GM03348 (cell line): Measurements from ENCODE around the gene SIVA1.
"Not testable (repeated sequence)": the region's sequence is repeated elsewhere in the genome, so short reads cannot be mapped to it uniquely, and the experiment has no call there.

ENCODE experiments used
- DNase-seq: peaks from one replicate; pipeline ENCODE4 v3.0.0; 2012; ENCODE audit warnings: low spot score

Gene SIVA1

DNA sequence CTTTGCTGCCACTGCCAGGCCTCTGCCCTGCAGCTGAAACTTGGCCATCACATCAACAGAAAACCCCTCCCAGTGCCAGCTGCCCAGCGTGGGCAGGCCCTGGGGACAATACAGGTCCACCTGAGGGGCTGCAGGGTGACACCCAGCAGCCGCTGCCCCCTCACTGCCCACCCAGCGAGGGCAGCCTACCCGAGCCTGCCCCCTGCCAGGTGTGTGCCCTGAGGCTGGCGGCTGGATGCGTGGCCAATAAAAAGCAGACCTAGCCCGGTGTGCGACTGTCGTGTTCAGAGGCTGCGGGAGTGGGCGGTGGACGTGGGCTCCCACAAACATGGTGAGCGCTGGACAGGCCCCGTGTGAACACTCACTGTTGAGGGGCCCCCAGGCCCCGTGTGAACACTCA lies 33.6 kb upstream of the SIVA1 start:
- no peak for DNase-seq

DNA sequence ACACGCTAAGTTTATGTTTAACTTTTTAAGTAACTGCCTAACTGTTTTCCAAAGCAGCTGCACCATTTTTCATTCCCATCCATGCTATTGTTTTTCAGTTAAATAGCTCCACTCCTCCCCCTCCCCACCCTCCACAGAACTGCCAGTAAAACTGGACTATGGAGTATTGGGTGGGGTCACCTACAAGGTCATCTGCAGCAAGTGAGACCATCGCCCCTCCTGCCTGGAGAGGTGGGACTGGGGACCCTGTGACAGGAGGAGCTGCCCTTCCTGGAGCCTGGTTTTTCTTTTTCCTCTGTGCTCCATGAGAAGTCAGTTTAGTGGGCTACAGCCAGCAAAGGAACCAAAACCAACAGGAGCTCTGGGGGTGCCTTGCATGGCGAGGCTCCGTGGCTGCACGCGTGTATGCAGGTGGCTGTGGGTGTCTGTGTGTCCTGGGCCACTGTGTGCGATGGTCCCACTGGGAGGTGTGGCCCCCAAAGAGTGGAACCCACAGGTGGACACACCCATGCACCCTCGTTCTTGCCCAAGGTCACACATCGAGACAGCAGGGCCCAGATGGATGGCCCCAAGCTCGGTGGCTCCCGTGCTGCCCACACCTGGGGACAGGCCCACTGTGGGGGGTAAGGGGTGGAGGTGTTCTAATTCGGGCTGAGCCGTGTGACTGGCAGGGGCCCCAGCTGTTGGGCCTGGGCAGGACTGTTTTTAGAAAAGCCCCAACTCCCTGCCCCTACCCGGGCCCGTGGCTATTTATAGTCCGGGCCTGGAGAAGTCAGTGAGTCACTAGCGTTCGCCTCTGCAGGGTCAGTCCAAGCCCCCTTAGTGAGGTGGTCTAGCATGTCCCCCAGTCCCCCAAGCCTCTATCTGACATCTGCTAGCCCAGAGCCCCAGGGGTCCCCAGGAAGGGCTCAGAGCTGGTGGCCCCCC lies 31.2 kb upstream of the SIVA1 start:
- no peak for DNase-seq

DNA sequence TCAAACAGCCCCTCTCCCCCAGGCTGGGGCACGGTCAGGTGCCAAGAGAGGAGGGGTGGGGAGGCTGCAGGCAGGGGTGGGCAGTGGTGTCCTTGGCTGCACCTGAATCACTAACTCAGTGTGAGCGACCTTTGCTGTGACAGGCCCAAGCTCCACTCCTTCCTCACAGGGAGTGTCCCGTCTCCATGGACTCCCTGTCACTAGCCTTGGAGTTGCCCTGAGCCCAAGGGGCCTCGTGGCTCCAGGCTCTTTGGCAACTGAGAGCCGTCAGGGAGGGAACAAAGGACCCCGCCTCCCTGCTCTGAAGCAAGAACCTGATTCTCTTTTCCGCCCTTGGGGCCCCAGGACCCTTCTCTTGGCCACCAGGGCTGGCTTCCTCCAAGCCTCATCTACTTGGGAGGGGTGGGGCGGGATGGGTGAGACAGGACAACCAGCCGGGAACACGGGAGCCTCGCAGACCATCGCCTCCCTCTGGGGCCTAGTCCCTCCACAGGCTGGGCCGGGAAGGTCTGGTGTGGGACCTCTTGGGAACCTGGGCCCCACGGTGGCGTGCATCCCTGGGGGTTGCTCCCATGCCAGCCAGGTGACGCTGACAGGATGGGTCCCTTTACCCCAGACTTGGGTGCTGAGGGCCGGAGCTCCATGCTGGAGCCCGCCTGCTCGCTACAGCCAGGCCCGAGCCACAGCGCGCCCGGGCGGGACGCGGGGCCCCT lies 29.9 kb upstream of the SIVA1 start:
- no peak for DNase-seq

DNA sequence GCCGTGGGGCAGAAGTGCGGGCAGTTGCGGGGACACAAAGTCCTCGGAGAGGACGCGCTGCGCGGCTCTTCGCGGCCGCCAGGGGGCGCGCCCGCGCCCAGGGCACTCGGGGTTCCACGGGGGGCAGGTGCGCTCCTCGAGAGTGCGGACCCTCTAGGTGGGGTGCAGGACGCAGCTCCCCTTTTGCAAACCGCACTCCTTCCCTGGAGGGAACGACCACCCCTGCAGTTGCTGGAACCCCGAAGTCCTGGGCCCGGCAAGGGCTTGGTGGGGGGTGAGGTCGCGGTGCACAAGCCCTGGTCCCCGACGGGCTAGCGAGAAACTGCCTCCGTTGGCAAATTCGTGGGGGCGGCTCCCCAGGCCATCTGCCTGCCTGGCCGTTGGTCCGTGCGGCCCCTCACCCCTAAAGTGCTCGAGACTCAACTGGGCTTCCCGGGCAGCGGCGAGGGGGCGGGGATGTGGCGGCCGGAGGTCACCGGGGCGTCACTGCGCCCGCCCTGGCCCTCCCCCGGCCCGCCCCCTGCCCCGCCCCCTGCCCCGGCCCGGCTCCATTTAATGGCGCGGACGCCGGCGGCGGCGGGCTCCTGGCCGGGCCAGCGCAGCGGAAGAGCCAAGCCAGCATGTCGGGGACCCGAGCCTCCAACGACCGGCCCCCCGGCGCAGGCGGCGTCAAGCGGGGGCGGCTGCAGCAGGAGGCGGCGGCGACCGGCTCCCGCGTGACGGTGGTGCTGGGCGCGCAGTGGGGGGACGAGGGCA lies 29.1 kb upstream of the SIVA1 start, which contains the start of gene ADSS1:
ADSS1 (plus strand) TSS at position 579 of the 756 bp plus-strand sequence; CDS start at position 621, 42 bp downstream.
- DNase-seq: peak; percentile 95

DNA sequence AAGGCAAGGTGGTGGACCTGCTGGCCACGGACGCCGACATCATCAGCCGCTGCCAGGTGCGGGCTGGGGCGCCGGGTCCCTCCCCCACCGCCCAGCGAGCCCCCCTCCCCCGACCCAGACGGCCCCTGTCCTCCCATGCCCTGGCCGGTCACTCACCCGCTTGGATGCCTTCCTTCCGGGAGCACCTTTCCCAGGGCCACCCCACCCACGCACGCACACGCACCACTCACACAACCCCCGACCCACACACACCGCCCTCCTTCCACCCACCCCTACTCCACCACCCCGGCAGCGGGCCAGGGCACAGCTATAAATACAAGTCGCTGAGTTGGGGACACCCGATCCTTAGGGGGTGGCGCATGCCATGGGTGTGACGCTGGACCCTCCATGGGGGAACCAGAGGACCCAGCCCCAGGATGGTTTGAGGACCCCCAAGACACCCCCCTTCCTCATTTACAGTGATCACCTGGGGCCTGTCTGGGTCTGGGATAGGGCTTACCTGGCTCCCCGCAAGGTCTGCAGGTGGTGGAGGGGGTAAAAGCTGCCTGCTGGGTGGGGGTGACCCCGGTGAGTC lies 28.5 kb upstream of the SIVA1 start:
- peak; percentile 49 for DNase-seq

DNA sequence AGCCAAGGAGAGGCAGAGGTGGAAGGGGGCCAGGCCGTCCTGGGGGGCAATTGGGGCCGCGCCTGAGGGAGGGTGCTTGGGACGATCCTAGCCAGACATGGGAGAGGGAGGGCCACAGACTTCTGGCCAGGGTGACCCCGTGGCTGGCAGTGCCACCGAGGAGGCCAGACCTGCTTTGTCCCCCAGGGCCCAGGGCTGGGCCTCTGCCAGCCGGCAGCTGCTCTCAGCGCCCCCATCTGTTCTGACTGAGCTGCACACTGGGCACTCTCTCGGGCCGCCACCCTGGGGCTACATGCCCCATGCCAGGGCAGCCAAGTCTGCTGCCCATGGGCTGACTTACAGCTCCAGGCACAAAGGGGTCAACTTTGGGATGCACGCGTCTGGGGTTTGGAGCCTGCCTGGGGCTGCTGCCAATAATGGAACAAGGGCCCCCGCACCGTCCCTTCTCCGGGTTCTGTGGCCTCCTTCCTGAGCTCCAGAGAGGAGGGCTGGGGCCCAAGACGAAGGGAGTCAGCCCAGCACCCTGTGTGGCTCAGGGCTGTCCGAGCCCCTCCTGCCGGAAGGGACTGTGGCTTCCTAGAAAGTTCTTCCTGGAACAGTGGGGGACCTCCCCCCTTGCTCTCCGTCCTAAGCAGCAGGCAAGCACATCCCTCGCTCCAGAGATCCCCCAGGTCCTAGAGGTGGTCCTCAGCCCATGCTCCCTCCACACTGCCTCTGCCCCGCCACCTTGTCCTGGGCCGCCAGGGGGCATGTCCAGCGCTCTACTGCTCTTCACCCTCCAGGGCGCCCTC lies 27.8 kb upstream of the SIVA1 start:
- DNase-seq: peak; percentile 72

DNA sequence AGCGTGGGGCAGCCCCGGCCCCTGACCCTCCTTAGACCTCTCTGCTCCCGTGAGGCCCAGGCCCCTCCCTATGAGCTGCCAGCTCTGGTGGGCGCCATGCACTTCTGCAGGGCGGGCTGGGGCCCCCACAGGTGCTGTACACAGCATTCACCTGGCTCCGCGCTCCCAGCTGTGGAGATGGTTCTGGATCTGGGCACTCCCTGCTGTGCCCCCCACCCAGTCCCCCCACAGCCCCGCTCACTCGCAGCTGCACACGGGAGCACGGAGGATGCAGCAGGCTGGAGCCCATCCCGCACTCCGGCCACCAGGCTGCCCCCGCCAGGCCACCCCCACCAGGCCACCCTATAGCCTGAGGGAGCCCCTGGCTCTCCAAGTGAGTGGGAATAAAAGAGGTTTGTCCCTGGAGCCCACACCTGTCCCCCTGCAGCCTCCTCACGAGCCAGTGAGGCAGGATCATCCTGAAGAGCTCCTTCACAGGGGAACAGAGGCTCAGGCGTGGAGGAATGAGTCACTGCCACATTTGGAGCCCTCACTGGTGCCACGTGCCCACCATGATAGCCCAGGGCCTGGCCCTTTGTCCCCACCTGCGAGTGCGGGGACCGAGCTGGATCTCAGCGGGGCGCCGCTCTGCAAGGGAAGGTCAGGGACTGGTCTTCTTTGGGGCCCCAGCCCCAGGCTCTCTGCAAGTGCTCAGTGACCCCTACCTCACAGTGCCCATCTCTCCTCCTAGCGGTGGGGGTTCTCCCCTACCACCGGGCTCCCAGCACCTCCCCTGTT lies 27.0 kb upstream of the SIVA1 start:
- no peak for DNase-seq

DNA sequence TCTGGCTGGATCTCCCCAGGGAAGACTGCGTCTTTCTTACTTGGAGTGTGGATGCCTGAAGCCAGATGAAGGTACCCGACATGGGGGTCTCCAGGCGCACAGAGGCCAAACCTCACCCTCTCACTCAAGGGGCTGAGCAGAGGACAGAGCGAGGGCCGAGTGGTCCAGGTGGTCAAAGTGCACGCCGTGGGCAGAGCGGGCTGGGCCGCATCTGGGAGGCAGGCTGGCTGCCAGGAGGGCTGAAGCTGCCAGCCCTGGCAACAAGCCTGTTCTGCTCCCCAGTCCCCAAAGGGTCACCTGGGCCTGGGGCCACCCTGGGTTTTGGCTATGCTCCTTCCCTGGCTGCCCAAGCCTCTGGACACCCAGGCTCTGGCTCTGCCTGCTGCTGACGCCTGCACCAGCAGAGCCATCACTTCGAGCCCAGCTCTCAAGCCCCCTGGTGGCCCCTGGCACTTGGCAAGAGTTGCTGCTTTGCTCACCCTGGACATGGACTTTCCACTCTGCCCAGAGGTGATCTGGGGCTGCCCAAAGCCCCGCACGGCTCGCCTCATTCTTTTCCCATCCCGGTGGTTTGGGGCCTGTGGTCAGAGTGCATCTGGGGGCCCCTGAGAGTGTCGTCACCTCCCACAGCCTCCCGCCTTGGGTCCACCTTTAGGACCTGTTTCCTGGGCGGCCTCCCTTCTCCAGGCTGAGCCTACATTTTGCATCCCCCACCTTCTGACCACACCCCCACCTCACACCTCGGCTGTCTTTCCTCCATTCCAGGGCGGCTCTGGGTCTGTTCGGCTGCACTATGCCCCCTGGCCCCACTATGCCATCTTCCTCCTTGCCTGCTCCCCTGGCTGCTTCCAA lies 26.1 kb upstream of the SIVA1 start:
- no peak for DNase-seq

DNA sequence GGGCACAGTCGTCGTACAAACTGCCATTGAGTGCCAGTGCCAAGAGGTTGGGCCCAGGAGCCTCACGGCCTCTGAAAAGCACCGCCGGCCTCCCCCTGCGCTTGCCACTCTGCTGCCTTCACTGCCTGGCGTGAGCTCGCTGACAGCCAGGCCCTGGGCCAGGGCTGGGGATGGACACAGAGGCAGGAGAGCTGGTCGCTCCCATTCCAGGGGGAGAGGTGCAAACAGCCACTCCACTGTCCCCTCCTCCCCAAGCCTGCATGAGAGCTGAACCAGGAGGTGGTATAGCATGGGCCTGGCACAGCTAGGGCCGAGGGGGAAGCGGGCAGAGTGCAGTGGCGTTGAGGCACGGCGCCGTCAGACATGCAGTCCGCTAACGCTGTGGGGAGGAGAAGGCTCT lies 24.3 kb upstream of the SIVA1 start:
- DNase-seq: no peak

DNA sequence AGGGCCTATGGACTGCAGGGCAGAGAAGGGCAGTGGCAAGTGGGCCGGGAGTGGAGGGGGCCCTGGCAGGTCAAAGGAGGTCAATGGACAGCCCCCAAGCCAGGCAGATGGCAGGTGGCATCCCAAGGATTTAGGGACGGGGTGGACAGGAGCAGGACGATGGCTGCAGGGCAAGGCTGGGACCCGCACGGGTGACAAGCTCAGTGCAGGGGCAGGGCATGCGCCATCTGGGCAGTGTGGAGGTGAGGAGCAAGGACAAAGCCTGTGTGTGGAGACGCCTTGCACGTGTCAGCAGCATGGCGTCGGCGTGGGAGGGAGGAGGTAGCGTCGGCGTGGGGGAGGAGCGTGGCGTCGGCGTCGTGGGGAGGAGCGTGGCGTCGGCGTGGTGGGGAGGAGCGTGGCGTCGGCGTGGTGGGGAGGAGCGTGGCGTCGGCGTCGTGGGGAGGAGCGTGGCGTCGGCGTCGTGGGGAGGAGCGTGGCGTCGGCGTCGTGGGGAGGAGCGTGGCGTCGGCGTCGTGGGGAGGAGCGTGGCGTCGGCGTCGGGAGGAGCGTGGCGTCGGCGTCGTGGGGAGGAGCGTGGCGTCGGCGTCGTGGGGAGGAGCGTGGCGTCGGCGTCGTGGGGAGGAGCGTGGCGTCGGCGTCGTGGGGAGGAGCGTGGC lies 23.6 kb upstream of the SIVA1 start:
- DNase-seq: not testable (repeated sequence)

DNA sequence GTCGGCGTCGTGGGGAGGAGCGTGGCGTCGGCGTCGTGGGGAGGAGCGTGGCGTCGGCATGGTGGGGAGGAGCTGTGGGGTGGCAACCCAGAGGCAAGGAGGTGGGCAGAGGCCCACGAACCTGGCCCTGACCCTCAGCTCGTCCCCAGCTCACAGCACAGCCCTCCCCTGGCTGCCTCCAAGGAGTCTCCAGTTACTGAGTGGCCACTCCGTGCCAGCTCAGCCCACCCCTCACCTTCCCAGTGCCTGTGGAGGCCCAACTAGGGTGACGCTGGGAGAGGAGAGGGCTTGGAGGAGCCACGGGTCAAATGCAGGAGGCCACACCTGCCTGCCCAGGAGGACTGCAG lies 23.1 kb upstream of the SIVA1 start:
- no peak for DNase-seq

DNA sequence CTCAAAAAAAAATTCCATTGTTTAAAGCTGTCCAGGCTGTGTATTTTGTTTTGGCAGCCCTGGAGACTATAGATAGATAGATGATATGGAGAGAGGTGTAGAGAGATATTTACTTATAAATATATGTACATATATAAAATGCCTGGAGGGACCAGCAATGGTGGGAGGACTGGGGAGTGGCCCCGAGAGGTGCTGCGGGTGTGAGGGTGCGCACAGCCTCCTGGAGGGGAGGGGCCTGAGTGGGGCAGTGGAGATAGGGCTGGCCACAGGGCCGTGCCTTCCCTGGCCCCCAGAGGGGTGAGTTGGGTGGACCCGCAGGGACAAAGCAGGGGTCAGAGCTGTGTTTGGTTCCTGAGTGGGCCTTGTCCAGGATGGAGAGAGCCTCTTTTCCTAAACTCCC lies 22.5 kb upstream of the SIVA1 start:
- DNase-seq: no peak

DNA sequence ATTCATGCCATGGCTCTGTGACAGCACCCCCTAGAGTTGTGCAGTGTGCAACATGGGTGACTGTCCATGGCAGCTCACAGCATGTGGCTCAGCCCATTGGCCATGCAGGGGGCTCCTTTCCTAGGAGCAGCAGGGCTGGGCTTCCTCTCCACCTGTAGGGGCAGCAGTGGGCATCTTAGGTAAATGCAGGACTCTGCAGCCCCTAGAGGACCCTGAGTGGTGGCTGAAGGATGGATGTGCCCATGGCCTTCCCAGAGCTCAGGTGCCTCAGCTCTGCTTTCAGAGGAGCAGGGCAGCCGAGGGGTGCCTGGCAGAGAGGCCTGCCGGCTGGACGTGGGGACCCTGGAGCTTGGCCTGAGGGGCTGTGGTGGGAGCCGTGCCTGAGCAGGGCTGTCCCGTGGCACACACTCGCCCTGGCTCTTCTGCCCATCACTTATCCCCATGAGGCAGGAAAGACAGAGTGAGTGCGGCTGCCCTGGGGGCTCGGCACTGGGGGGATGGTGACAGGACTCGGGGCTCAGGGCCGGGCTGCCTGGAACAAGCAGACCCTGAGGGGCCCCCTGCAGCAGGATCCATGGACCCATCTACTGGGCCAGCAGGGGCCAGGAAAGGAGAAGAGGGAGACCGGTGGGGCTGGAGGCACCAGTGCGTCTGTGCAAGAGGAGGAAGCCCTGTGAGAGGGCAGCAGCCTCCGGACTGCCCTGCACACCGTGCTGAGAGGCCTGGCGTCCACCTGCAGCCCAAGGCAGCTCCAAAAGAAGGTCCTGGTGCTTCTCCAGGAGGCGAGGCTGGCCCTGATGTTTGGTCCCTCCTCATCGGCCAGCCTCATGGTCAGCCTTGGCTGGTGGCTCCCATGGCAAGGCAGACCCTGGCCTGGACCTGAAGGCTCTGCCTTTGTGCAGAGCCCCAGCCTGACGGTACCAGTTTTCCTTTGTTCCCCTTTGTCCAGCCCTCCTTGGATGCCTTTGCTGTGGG lies 21.3 kb upstream of the SIVA1 start:
- DNase-seq: no peak

DNA sequence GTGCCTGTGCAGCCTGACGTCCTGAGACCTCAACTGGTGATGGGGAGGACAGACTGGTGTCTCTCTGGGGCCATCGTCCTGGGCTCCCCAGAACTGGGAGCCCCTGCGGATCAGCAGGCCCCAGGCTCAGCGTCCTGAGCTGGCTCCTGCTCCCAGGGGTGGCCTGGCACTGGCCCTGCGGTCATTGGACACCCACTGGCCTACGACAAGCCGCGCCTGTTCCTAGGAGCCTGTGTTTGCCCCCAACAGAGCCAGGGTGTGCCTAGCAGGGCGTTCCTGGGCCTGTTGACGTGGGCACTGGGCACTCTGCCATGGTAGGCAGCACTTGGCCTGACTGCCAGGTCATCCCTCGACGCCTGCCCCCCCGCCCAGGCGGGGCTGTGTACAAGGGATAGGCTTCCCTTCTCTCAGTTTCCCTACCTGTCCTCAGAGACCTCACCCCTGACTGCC lies 20.6 kb upstream of the SIVA1 start:
- DNase-seq: no peak

DNA sequence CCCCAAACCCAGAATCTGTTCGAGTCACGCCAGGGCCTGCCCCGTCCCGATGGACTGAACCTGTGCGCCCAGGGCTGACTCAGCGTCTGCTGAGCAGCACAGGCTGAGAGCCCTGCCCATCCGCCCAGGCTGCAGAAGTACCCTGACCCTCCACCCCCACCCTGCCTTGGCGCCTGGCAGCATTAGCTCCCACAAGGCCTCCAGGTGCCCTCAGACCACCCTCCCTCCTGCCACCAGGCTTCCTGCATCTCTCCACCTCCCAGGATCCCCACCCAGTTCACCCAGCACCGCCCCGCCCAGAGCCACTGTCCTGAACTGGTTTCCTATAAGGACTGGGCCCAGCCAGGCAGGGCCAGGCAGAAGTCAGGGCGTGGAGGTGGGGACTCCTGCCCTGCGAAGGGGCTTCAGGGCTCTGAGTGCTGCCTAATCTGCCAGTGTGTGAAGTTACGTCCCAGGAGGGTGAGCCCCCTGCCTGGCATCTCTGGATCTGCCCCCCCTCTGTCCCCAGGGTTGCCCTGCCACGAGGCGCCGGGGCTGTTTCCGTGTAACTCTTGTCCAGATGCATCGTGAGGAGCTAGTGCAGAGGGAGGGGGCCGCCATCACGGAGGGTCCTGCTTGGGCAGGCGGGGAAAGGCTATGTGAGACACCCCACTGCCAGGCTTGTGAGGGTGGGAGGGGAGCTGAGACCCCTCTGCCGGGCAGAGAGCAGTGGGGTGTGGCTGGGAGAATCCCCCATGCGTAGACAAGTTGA lies 19.8 kb upstream of the SIVA1 start:
- no peak for DNase-seq

DNA sequence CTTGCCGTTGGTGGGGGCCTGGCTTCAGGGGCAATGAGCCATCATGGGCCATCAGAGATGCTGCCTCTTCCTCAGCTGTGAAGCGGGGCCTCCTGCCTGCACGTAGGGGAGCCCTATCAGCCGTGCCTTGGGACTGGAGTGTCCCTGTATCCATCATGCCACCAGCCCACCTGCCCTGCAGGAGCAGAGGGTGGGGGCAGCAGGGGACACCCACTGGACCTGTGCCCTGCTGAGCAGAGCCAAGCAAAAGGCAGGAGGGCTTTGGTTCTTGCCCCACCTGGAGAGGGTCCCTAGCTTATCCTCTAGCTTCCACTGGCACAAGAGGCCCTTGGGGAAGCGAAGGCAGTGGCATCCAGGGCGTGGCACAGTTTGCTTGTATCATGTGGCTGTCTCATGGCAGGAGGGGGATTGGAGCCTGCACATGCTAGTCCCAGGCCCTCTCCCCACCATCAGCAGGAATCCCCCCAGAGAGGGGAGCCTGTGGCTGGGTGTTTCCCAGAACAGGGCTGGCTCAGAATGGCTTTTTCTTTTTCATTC lies 18.8 kb upstream of the SIVA1 start:
- DNase-seq: no peak

DNA sequence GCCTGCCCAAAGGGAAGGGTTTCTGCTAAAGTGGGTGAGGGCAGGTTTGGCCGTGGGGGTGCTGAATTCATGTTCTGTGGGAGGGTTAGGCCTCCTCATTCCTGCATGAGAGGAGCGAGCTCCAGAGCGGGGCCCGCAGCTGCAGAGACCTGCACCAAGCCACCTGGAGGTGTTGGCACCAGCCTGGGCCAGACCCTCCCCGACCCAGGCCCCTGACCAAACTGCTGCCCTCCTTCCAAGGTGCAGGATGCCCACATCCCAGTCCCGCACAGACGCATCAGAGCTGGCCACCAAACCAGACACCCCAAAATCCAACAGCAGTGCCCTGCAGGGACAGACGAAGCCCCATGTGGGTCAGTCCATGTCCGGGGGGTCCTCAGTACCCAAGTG lies 18.4 kb upstream of the SIVA1 start:
- no peak for DNase-seq
